DMS153 treated with DMSO at 0.1 percent for 48 hours (cell line): ENCODE data around the gene SPR.

Experiments
- DNase-seq: peaks from one replicate; lab custom pipeline; 2025; ENCODE audit not compliant: unreplicated experiment; lab: John Stamatoyannopoulos, UW

SPR gene

DNA sequence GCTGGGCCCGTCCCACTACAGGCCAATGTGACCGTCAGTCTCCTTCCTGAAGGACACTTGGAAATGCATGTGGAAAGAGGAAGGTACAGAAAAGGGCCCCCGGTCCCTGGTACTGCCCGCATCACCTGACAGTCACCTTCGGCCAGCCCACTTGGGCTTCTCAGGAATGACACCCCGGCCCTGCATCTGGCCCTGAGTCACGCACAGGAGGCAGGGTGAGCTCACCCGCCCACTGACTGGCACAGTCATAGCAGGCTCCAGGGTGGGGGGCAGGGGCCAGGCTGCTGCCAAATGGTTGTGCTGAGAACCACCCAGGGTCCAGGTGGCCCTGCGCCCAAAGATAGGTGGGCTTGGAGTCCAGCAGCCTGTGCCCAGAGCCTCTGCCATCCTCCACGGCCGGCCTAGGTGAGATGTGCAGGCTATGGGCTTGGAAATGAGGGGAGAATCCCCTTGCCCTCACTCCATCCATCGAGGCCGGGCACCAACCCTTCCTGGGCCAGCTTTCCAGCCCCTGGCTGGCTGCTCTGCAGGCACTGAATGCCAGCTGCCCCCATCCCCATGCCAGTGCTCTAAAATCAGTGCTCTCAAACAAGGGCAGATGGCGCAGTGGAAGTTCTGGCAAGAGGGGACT is 44.2 kb downstream of the SPR start:
- DNase-seq = no peak

DNA sequence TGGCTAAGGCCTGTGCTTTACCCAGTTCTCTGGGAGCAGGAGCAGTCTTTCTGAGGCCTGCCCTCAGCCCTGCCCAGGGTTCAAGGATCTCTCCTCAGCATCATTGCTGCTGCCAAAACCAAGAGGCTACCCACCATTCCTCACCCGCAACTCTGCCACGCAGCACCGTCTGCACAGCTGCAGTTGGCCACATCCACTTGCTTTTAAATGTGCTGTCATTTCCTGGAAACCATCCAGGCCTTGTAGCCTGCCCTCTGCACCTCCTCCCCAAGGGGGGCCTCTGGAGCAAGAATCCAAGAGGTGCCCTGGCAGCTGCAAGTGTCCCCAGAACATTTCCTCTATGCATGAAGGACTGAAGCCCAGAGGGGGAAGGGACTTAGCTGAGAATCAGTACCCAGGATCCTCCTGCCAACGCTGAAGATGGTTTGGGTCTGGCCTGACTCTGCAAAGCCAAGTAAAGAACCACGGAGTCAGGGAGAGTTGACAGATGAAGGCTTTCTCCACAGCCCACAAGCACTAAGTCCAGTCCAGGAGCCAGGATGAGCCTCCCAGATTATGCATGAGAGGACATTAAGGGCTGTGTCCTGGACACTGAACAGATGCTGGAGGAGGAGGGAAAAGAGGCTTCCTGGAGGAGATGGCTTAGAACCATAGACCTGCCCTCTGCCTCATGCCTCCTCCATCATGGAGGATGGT is 45.0 kb downstream of the SPR start:
- DNase-seq = no peak

DNA sequence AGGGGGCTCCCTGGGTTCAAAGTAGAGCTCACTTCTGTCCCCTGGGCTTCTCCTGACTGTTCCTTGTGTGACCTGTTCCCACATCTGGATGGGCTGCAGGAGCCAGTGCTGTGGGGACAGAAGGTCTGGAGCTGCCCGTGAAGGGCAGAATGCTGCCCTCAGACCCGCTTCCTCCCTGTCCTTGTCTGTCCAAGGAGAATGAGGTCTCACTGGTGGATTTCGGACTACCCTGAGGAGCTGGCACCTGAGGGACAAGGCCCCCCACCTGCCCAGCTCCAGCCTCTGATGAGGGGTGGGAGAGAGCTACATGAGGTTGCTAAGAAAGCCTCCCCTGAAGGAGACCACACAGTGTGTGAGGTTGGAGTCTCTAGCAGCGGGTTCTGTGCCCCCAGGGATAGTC is 45.6 kb downstream of the SPR start:
- no peak for DNase-seq

DNA sequence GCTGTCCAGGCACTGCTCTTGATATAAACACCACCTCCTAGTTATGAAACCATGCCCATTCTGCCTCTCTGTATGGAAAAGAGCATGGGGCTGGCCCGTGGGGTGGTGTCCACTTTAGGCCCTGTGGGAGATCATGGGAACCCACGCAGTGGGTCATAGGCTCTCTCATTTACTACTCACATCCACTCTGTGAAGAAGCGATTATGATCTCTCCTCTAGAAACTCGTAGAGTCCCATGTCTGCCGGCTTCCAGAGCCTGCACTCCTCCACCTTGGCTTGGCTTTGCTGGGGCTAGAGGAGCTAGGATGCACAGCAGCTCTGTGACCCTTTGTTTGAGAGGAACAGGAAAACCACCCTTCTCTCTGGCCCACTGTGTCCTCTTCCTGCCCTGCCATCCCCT is 46.0 kb downstream of the SPR start:
- DNase-seq = no peak

DNA sequence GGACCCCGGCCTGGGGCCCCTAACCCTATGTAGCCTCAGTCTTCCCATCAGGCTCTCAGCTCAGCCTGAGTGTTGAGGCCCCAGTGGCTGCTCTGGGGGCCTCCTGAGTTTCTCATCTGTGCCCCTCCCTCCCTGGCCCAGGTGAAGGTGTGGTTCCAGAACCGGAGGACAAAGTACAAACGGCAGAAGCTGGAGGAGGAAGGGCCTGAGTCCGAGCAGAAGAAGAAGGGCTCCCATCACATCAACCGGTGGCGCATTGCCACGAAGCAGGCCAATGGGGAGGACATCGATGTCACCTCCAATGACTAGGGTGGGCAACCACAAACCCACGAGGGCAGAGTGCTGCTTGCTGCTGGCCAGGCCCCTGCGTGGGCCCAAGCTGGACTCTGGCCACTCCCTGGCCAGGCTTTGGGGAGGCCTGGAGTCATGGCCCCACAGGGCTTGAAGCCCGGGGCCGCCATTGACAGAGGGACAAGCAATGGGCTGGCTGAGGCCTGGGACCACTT is 46.5 kb downstream of the SPR start:
- DNase-seq = no peak

DNA sequence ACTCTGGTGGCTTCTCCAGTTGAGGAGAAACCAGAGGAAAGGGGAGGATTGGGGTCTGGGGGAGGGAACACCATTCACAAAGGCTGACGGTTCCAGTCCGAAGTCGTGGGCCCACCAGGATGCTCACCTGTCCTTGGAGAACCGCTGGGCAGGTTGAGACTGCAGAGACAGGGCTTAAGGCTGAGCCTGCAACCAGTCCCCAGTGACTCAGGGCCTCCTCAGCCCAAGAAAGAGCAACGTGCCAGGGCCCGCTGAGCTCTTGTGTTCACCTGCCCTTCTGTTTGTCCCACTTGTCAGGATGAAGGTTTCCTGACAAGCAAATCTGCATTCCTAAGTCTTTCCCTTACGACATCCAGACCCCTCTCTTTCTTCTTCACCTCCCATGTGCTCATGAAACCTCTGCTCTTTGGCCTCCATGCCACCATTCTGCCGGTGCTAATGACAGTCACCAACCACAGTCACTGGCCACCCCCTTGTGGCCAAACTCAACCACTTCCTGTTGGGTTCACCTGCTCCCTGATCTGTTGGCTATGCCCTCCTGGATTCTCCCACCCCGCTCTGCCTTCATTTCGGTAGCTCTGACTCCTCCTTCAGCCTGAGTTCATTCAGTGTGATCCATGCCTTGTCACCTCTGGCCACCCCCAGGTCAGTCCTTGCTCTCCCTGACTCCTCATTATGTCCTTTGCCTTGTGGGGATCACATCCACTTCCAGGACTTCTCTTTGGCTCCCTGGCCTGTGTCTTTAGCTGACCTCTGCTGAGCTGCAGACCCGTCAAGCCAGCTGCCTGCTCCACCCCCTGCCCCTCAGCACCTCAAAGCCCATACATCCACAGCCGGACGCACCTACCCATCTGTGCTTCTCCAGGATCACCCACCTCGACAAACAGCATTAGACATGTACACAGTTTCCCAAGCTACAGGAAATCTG is 47.7 kb downstream of the SPR start:
- DNase-seq = no peak

DNA sequence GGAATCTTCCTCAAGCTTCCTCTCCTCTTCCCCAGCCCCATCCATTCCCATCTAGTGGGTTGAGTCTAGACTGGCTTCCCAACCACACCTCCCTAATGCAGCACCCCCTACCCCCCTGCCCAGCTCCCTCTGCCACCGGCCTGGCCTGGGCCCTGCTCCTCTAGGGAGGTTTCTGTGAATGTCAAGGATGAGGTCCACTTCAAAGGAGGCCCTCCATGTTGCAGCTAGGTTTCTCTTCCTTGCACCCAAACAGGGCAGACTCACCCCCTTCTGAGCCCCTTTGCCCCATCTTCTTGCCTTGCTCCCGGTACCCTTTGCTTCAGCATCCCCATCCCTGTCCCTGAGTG is 48.4 kb downstream of the SPR start:
- no peak for DNase-seq

DNA sequence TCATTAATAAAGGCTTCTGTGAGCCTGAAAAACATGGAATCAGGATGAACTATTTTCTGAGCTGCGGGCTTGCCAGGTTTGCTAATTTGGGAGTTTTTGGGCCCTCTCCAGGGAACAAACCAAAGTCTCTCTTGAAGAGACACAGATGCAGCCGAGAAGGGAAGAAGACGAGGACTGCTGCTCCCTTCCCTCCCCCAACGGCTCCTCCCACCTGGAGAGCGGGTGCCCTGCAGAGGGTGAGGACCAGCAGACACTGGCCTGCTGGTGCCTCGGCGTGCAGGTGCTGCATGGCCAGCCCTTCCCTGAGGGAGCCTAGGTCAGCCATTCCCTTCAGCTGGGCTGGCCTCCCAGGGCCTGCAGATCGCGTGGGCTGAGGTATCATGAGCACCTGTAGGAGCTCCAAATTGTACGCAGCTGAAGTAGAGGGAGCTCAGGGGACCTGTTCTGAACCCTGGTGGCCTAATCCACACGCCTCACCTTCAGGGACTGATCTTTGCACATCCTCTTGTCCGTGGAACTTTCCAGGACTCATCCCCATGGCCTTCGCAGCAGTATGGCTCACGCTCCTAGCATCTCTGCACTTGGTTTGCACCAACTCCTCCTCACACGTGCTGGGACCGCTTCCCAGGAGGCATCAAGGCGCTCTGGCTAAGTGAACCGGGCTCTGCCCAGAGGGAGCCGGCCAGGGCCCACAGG is 49.6 kb downstream of the SPR start:
- DNase-seq = no peak

DNA sequence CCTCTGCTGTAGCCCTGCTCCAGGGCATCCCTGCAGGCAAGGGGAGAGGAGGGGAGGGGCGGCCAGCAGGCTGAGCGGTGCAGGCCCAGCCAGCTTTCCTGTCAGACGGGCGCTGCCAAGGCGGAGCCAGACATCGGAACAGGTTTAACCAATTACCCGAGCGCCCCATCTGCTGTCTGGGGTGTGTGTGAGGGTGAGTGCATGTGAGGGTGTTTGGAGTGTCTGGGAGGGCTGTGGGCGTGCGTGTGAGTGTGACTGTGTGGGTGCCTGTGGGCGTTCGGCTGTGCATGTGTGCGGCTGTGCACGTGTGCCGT is 50.1 kb downstream of the SPR start:
- no peak for DNase-seq

DNA sequence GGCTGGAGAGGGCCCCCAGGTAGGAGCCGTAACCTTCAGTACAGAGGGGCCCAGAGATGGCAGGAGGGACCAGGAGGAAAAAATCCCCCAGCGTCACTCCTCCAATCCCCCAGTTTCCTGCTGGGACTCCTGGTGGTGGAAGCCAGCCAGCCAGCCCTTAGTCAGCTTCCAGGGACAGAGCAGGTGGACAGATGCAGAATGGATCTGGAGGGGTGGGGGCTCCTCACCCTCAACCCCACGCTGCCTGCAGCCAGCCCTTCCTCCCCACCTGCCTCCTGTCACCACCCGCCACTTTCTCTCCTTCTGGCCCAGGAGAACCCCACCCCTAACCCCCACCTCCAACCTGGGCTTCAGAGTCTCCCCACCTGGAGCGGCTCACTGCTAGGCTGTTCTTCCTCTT is 51.2 kb downstream of the SPR start:
- DNase-seq = no peak

DNA sequence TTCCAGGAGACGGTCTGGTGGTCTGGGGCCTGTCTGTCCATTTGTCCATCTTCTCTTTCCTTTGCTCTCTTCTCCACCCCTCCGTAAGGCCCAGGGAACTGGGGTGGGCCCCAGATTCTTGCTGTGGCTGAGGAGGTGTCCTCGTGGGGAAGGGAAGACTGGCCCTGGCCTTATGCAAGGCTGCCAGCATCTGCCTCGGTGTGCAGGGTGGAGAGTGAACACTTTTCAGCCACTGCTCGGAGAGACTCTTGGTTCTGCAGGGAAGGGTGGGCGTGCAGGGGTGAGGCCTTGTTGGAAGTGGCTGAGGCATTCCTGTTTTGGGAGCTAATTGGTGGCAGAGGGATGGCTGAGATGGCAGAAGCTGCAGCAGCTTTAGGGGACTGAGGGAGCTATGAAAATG is 53.2 kb downstream of the SPR start:
- DNase-seq = no peak

DNA sequence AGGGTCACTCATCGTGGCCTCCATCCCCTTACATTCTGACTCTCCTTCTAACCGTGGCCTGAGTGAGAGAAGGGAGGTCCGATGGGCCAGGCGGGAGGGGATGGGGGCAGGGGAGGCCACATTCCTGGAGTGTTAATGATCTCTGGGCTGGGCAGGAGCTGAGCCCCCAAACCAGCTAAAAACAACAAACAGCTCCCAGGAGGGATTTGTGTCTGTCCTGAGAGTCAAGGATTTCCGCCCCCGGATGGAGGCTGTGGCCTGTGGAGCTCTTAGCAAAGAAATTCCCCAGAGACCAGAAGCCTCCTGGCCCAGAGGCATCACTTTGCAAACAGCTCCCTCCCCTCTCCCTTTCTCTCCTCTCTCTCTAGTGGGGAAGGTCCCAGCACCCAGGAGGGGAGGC is 53.6 kb downstream of the SPR start:
- DNase-seq = no peak
